Activated gamma-delta T cell treated with anti-CD3 and anti-CD28 coated beads, Interleukin-2, amount 50 U/mL, for 16 hours (primary cell): Measurements from ENCODE around the gene MAP4K1.

Experiments
- DNase-seq: peaks from one replicate; pipeline ENCODE4 v3.0.0-alpha.2; 2020; ENCODE audit warnings: low read depth

MAP4K1 gene

GRCh38 chr19:38543807-38544568, 73.8 kb downstream of the MAP4K1 start:
- no peak for DNase-seq

- no peak for DNase-seq
Measured at GRCh38 chr19:38543286-38543806, 74.4 kb downstream of the MAP4K1 start.

GRCh38 chr19:38542040-38542439, 75.7 kb downstream of the MAP4K1 start:
- no peak for DNase-seq

- no peak for DNase-seq
Measured at GRCh38 chr19:38539751-38540150, 78.0 kb downstream of the MAP4K1 start.

- DNase-seq = no peak
Measured at GRCh38 chr19:38538793-38539528, 78.8 kb downstream of the MAP4K1 start.

GRCh38 chr19:38538386-38538785, 79.4 kb downstream of the MAP4K1 start:
- no peak for DNase-seq
